K562 (cell line): ENCODE data around the gene SPATA33. TPM values are rescaled to one million over a fixed set of nuclear protein-coding genes. Genes with fewer than 3 reads are reported as not detected.

ENCODE experiments used
- CBX1 ChIP-seq: sonication (generic); IDR thresholded peaks from 2 replicates; pipeline ENCODE4 v1.6.1; 2016; ENCODE audit warnings: antibody characterized with exemption, low read depth, mild to moderate bottlenecking
- CEBPG ChIP-seq, 3 experiments: fragments of 200-800 bp in 1 of 3; sonication (Bioruptor generic) in 1 of 3; sonication (generic) in 1 of 3; formaldehyde crosslinking in 1 of 3; IDR thresholded peaks in 2 of 3; conservative IDR thresholded peaks in 1 of 3; 2 replicates each; pipeline versions ENCODE4 v1.6.1 to v1.8.0; 2016 to 2022; ENCODE audit warnings: missing compliant biosample characterization in 2 of 3, missing genetic modification characterization in 2 of 3, mild to moderate bottlenecking in 1 of 3, missing genetic modification reagents in 1 of 3
- E2F8 ChIP-seq: fragments of 450-650 bp; IDR thresholded peaks from 2 replicates; pipeline ENCODE4 v1.7.1; 2018; ENCODE audit warnings: mild to moderate bottlenecking, low read depth; ENCODE audit not compliant: partially characterized antibody
- ERF ChIP-seq: fragments of 450-650 bp; formaldehyde crosslinking; IDR thresholded peaks from 2 replicates; pipeline ENCODE4 v1.4.0; 2020; ENCODE audit warnings: mild to moderate bottlenecking, mixed read lengths
- ETV6 ChIP-seq, 3 experiments: fragments of 150-350 bp in 1 of 3; sonication (generic) in 1 of 3; formaldehyde crosslinking in 1 of 3; IDR thresholded peaks; 2 replicates each; pipeline versions ENCODE4 v1.6.1 to v1.8.0; 2014 to 2022; ENCODE audit warnings: borderline replicate concordance in 2 of 3, low read depth in 2 of 3, antibody characterized with exemption in 1 of 3, low read length in 1 of 3, mild to moderate bottlenecking in 1 of 3, missing genetic modification reagents in 1 of 3
- HIVEP1 ChIP-seq: fragments of 250-450 bp; sonication (Bioruptor Pico); IDR thresholded peaks from 2 replicates; pipeline ENCODE4 v1.4.0; 2020; ENCODE audit warnings: mild to moderate bottlenecking
- PKNOX1 ChIP-seq: fragments of 450-650 bp; IDR thresholded peaks from 2 replicates; pipeline ENCODE4 v1.6.1; 2016
- SOX6 ChIP-seq: fragments of 450-650 bp; IDR thresholded peaks from 2 replicates; pipeline ENCODE4 v1.6.1; 2014; ENCODE audit warnings: mild to moderate bottlenecking
- ZNF507 ChIP-seq: conservative IDR thresholded peaks from 2 replicates; pipeline ENCODE4 v1.6.1; 2017; ENCODE audit warnings: missing genetic modification characterization, missing compliant biosample characterization
- ZNF707 ChIP-seq: fragments of 250-450 bp; sonication (Bioruptor Pico); conservative IDR thresholded peaks from 2 replicates; pipeline ENCODE4 v1.8.0; 2022; ENCODE audit warnings: inconsistent platforms, mild to moderate bottlenecking, moderate library complexity
- polyA plus RNA-seq, 8 experiments: library from polyadenylated mRNA; depleted of rRNA in 4 of 8; stranded (reverse) in 5 of 8; unstranded in 3 of 8; fragments of >200 nt; fragmentation: Nextera tagmentation in 2 of 8; fragmentation: Illumina TruSeq in 1 of 8; extraction: Ambion mirVana in 2 of 8; extraction: Trizol in 1 of 8; gene quantifications; 2 replicates each; pipeline versions ENCODE4 v1.2.1 to v1.2.3, GENCODE V29; 2011 to 2014; ENCODE audit warnings: inconsistent platforms in 1 of 8, missing spikeins in 1 of 8
- total RNA-seq, 7 experiments: library from RNA; depleted of rRNA in 6 of 7; stranded (reverse); fragments of >200 nt in 6 of 7; fragmentation: Illumina TruSeq in 2 of 7; extraction: Trizol in 2 of 7; gene quantifications; 2 replicates each; pipeline versions ENCODE4 v1.2.1 to v1.2.3, GENCODE V29; 2011 to 2021; ENCODE audit warnings: low replicate concordance in 1 of 7
- TF ChIP-seq, protein P1 (sequence below): fragments of 250-450 bp; sonication (Bioruptor Pico); IDR thresholded peaks from 2 replicates; pipeline ENCODE4 v1.5.0; 2021
- TF ChIP-seq, protein P2 (sequence below): sonication (generic); IDR thresholded peaks from 2 replicates; pipeline ENCODE4 v1.6.1; 2016

The SPATA33 gene
- total and polyA plus RNA-seq, 9 of the 15 experiments (the other 6 are each of a cell fraction or from before 2014, with no cell fraction given) = 4.0 to 20.0 (median 11.8) TPM

DNA sequence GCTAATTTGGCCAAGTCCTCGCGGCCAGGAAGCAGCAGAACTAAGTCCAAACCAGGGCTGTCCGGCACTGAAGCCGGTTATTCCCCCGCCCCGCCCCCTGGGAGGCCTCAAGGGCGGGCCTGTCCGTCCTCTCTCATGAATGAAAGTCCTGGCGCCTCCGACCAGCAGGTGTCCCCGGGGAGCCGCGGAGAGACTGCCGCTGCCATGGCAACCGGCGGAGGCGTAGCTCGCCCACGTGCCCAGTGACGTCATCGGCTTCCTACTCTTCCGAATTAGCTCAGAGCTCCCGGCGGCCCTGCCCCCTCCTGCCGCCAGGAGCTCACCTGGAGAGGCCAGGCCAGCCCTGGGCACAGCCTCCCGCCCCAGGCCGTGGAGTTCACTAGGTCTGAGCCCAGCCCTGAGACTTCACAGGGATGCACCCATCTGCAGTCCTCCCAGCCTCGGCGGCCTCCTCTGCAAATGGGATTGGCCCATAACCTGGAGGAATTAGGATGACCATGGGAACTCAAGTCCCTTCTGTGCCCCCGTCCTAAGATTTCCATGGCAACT is 42.5 kb downstream of the SPATA33 start (continued):
- TF ChIP-seq ERF (CRISPR knock-in tag) (peak; percentile 49; the same call in 1 of the 2 replicates), ZNF707 (CRISPR knock-in tag) (no peak), CEBPG (CRISPR knock-in tag; IDR thresholded peaks at IDR 0.05) (0 out of 2 replicates have a peak, but pooled peaks have one; percentile 37), CEBPG (tag; conservative IDR thresholded peaks at IDR 0.05 in 1 of 2, IDR thresholded peaks at IDR 0.05 in 1 of 2) (no peak; a peak in 1 of 4 replicates), E2F8 (peak; percentile 64), CBX1 (no peak), ETV6 (IDR thresholded peaks at IDR 0.05; ENCODE audit: borderline replicate concordance in 1 of 2, low read depth in 2 of 2, low read length in 1 of 2) (no peak), ETV6 (CRISPR knock-in tag; IDR thresholded peaks at IDR 0.05; ENCODE audit: borderline replicate concordance) (no peak), SOX6 (peak; percentile 66), PKNOX1 (peak; percentile 72), ZNF507 (tag) (no peak), HIVEP1 (CRISPR knock-in tag) (no peak)
- TF ChIP-seq, protein P1, sequence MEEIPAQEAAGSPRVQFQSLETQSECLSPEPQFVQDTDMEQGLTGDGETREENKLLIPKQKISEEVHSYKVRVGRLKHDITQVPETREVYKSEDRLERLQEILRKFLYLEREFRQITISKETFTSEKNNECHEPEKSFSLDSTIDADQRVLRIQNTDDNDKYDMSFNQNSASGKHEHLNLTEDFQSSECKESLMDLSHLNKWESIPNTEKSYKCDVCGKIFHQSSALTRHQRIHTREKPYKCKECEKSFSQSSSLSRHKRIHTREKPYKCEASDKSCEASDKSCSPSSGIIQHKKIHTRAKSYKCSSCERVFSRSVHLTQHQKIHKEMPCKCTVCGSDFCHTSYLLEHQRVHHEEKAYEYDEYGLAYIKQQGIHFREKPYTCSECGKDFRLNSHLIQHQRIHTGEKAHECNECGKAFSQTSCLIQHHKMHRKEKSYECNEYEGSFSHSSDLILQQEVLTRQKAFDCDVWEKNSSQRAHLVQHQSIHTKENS = no peak
- TF ChIP-seq, protein P2, sequence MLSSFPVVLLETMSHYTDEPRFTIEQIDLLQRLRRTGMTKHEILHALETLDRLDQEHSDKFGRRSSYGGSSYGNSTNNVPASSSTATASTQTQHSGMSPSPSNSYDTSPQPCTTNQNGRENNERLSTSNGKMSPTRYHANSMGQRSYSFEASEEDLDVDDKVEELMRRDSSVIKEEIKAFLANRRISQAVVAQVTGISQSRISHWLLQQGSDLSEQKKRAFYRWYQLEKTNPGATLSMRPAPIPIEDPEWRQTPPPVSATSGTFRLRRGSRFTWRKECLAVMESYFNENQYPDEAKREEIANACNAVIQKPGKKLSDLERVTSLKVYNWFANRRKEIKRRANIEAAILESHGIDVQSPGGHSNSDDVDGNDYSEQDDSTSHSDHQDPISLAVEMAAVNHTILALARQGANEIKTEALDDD = no peak
